HG03457 (cell line): ENCODE data around the gene PACS2.
"Not testable (repeated sequence)": the region's sequence is repeated elsewhere in the genome, so short reads cannot be mapped to it uniquely, and the experiment has no call there.

ENCODE experiments used
- ATAC-seq: cut with Tn5 transposase; IDR thresholded peaks from one replicate; pipeline ENCODE4 v1.9.1; 2021; ENCODE audit warnings: moderate number of reproducible peaks; ENCODE audit not compliant: unreplicated experiment

The PACS2 gene

DNA sequence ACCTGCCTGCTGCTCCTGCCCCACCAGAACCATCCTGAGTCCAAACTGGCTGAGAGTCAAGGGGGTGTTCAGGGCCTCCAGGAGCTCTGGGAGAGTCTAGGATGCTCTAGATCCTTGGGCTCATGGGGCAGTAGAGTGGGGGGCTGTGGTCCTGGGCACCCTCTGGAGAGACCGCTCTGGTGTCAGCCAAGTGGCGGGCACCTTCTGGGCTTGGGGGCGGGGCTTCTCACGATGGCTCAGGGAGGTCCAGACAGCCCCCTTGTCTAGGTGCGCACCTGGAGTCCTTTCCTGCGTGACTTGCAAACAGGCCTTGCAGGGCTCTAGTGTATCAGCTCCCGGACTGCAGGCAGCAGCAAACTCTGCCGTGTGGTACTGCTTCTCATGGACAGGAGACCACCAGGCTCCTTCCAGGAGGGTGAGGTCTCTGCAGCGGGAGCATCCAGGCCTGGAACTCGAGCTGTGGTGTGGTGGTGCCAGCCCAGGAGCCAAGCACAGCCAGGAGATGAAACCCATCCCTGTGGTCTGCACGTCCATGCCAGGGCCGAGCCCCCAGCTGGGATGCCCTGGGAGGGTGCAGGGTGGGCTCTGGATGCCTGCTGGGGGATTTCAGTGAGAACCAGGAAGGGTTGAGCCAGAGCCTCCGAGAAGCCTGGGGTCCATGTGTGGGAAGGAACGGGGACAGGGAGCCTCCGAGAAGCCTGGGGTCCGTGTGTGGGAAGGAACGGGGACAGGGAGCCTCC, 15.0 kb downstream of the PACS2 start:
- no peak for ATAC-seq

DNA sequence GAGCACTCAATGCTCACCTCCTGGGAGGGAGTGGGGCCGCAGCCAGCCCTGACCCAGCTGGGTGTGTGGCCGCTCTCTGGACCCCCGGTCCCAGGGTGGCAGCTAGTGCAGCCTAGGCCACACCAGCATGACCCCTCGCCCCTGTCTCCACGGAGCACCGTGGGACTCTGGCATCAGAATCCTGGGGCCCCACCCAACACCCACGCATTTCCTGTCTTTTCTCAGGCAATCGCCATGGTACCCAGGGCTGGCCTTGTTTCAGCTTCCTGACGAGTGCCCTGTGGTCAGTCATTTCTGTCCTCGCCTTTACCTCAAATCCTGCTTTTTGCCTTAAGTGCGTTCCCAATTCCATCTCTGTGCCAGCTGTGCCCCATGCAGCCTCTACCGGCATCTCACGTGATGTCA, 15.9 kb downstream of the PACS2 start:
- no peak for ATAC-seq

DNA sequence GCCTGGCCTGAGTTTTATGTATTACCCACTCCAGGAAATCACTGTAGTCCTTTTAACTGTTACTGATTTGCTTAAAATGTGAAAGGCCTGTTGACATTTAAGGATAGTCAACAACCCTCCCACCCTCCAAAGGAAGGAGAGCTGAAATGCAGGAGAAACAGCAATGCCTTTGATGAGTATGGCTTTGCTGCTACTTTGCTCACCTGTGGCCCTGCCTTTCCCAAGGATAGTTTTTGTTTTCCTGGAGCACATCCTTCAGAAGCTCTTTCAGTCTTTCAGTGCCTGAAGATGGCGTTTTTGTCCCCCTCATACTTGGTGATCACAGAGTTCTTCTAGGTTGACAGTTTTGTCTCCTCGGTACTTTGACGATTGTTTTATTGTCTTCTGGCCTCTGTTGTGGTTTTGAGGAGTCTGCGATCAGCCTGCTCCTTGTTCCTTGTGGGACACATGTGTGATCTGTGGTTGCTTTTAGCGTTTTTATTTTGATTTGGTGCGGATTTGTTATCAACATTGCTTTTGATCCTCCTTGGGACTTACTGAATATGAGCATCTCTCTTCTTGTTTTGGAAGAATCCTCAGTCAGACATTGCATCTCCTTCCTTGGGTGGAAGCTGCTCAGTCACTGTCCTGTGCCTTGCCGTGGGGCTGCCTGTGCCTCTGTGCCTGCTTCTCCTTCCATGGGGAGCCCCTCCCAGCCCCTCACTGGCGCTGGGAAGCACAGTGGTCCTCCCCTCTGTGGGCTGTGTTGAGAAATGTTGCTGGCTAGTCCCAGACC, 17.2 kb downstream of the PACS2 start:
- ATAC-seq = no peak

DNA sequence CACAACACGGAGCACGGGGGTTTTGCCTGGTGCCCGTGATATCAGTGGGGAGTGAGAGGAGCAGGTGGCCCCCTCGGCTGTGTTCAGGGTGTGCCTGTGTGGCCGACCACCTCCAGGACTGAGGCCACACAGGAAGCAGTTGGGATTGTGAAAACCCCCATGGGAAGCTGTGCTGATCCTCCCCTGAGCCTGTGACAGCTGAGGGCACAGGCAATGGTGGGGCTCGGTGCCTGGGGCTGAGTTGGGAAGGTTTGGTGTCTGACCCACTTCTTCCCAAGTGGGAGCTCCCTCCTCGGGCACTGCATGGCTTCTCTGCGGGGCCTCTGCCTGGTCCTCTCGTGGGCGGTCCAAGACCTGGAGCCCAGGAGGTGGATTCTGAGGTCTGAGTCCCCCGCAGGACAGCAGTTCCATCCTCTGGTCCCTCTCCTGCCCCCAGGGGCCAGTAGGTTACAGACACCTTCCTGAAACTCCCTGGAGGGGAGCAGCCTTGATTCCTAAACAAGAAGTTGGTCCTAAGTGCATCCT, 17.9 kb downstream of the PACS2 start:
- no peak for ATAC-seq

DNA sequence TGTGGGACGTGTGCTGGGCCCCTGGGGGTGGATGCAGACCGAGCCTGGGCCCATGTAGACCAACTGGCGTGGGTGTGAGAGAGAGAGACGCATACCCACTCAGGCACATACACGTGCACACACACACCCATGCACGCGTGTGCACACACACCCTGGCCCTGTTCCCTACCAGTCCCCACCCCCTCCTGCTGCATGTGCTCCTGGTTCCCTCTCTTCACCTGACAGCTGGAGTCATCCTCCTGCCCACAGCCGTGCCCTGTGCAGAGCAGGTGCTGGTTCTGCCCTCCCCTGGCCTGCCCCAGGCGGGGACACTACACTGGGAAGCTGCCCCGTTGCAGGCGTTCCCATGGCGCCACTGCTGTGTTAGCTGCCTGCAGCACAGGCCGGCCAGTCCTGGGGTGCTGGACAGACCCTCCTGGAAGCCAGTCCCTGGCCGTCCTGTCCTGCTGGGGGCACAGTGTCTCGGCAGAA, 18.5 kb downstream of the PACS2 start:
- no peak for ATAC-seq

DNA sequence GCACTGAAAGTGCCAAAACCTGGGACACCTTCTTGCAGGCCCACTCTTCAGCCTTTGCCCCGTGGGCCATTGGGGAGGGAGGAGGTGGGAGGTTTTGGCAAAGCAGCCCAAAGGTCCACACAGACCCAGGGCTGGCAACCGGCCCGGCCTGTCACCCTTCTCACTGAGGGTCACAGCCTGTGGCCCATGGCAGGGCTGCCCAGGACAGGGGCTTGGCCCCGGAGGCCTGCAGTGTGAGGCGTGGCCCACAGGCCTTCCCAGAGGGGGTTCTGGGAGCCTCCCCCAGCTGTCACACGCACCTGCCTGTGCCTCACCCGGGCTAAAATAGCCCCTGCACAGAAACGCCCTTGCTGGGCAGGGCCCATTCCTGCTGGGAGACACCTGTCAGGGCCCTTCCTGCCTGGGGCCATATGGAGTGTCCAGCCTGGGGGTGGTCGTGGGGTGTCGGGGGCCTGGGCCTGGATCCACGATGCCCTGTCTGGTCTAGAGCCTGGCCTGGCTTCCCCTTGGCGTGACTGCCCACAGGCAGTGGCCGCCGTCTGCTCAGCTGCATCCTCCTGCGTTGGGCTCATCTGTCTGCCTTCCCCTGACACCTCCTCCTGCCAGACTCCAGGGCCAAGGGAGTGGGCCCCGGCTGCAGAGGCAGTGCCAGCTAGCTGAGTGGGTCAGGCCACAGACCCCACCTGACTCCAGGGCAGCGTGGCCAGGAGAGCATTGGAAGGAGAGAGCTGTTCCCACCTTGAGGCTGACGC, 19.2 kb downstream of the PACS2 start:
- ATAC-seq = no peak

DNA sequence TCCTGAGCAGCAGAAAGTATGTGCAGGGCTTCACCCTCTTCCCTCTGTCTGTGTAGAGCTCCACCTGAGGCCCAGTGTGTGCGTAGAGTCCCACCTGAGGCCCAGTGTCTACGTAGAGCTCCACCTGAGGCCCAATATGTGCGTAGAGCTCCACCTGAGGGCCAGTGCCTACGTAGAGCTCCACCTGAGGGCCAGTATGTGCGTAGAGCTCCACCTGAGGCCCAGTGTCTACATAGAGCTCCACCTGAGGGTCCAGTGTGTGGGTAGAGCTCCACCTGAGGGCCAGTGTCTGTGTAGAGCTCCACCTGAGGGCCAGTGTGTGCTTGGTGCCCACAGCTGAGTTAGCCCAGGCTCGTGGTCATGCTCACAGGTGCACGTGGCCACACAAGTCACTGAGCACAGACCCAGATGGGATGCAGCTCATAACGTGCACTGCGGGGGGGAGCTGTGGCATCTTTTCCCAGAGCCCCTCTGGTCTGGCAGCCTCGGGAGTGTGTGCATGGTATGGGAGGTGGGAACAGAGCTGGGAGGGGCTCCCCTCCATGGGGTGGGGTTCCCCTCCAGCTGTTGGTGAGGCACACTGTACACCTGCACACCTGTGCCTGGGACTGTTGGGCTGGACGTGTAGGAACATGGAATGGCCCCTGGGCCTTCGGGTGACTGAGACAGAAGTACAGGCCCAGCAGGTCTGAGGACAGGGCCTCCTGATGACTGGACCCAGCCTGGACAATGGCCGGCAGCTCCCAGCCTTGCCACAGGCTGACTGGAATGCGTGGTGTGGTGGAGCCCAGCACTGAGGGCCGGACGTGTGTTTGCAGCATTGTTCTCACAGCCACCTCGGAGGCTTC, 20.1 kb downstream of the PACS2 start:
- ATAC-seq = no peak

DNA sequence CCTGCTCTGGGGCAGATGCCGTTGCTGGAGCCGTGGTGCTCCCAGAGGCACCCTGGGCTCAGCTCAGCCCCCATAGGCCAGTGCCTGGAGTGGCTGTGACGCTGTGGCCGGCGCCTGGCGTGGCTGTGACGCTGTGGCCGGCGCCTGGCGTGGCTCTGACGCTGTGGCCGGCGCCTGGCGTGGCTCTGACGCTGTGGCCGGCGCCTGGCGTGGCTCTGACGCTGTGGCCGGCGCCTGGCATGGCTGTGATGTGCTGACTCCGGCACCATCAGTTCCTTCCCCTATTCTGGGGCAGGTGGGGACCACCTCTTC, 20.6 kb downstream of the PACS2 start:
- ATAC-seq = not testable (repeated sequence)

DNA sequence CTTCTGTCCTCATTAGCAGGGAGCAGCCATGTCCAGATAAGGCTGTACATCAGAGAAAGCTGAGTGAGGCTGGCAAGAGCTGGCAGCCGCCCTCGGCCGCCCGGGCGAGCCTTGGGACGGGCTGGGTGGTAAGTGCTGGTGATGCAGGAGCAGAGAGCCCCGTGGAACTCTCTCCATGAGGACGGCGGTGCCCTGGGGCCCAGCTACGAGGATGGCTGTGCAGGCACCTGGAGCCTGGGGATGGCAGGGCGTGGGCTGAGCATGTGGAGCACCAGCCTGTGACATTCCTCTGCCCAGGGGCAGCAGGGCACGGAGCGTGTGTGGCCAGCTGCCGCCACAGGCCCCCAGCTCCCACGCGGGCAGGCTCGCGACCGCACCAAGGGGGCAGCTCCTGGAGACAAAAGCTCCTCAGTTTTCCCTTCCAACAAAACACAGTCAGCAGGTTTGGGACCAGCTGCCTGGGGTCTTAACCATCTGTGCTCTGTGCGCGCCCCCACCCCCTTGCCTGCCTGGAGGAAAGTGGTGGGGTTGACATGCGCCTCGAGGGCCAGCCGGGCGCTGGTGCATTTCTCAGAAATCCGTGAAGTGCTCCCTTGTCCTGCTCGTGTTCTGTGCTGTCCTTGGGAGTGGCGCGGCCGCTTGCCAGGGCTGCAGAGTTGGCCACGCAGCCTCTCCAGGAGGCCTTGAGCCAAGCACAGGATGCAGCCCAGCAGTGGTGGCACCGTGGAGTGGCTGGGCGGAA, 21.4 kb downstream of the PACS2 start:
- ATAC-seq = no peak

DNA sequence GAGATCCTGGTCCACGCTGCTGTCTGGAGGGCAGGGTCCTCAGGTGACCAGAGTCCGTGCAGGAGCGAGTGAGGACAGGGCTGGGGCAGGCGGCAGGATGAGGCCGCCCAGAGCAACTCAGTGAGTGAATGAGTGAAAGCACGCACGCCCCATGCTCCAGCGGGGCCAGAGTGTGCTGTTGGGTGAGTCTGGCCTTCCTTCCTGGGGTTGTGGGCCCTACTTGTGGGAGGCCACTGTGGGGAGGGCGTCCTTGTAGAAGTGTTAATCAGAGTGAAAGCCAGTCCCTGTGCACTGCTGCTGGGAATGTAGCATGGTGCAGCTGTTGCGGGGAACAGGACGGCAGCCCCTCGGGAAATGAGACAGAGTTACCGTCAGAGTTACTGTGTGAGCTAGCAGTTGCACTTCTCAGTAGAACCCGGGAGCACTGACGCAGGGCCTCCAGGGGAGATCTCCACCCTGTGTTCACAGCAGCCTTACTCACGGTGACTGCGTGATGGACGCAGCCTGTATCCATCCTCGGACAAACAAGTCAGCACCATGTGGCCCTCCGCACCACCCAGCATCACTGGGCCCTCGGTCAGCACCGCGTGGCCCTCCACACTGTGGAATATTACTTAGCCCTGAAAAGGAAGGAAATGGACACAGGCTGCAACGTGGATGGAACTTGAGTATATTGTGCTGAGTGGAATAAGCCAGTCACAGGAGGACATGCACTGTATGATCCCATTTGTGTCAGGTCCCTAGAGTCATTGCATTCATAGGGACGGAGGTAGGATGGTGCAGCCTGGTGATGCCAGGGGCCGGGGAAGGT, 22.1 kb downstream of the PACS2 start:
- no peak for ATAC-seq

DNA sequence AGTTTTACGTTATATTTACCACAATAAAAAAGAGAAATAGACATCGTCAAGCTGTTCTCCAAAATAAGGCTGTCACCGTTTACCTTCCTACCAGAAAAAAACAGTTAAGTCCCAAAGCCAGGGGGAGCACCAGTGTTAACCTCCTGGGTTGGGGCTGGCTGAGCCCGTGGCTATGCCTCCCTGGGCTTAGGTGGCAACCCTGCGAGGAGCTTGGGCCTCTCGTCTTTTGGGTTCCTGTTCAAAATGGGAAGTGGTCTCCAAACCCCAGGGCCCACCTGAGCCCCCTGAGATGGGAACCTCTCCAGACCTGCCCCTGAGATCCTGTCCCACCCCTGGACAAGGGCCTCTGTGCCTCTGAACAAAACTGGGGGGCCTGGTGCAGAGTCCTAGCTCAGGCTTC, 22.9 kb downstream of the PACS2 start:
- ATAC-seq = no peak

DNA sequence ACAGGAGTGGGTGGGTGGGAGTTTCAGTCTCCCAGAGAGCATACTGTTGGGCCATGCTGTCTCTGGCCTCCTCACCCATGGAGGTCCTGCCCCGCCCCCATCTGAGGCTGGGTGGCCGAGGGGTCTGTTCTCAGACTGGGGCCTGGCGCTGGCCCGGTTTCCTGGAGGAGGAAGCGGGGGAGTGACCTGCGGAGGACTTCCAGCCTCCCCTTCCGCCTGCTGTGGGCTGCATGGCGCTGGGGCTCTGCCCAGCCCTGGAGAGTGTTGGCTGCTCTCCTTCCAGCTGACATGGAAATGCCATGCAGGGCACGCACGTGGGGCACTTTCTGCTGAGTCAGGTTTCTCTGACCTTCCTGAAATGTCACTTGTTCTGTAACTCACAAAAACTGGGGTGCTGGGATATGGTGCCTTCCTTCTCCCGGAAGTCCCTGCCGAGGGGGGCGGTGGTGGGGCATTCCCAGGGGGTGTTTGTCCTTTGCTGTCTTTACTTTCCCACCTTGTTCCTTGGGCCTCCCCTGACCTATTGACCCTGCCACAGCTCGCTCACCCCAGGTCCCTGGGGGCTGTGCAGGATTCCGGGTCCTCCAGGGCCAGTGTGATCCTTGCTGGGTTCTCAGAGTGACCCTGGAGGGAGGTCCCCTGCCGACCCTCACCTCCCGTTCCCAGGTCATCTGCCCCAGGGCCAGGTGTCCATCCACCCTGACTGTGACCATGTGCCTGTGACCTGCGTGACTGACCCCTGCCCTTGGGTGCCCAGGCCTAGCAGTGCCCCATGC, 23.6 kb downstream of the PACS2 start:
- no peak for ATAC-seq

DNA sequence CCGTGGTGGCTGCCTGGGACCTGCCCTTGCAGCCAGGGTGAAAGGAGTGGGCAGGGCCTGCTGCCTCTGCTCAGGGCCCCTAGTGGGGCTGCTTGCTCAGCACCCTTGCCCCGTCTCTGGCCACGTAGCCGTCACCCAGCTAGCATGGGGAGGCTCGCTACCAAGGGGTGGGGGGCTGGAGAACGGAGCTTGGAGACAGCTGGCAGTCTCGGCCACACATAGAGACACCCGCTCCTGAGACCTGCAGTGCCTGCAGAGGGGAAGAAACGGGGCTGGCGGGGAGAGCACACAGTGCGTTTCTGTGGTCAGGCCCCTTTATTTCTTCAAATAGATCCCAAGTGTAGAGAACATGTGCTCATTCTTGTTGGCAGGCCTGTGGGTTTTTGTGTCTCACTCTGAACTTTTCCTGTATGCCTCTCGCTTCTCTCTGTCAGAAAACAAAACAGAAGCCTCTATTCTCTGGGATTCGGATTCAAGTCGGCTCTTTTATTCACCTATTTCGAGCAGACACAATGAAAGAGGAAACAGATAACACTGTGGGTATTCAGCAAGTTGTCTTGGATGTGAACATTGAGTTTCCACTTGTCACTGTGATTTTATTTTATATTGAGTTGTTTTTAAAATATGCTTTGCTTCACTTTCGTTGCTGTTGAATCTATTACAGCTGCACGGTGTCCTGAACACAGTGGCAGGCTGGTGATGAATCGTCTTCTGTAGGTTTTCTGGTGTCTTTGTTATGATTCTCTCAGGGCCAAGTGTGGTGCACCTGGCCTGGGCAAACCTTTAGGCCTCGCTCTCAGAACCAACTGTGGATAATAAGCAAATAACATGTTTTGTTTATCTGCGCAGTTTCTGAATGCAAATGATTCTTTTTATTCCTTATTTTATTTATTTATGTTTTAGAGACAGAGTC, 26.5 kb downstream of the PACS2 start:
- ATAC-seq = no peak

DNA sequence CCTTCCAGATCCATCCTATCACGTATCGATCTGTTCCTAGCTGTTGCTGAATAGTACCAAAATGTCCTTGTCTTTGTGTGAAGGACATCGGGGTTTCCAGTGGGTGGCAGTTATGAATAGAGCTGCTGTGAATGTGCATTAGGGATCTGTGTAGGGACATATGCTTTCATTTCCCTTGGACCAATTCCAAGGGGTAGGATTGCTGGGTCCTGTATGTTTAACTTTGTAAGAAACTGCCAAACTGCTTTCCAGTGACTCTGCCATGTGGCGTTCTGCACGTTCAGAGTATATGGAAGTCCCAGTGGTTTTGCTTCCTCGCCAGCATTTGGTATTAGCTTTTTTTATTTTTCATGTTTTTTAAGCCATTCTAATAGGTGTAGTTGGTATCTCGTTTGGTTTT, 28.6 kb downstream of the PACS2 start:
- no peak for ATAC-seq

DNA sequence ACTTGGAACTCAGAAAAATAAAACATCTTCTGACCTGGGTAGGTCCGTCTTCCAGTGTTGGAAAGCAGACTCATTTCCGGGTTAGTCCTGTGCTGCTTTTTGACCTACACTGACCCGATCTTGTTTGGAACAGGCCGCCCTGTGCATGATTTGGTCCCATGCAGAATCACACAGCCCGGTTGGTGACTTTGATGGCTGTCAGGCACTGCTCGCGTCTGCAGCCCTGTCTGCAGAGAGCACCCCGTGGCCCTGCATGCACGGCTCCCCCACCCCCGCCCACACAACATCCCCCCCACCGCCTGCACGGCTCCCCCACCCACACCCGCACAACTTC, 31.6 kb downstream of the PACS2 start:
- no peak for ATAC-seq

DNA sequence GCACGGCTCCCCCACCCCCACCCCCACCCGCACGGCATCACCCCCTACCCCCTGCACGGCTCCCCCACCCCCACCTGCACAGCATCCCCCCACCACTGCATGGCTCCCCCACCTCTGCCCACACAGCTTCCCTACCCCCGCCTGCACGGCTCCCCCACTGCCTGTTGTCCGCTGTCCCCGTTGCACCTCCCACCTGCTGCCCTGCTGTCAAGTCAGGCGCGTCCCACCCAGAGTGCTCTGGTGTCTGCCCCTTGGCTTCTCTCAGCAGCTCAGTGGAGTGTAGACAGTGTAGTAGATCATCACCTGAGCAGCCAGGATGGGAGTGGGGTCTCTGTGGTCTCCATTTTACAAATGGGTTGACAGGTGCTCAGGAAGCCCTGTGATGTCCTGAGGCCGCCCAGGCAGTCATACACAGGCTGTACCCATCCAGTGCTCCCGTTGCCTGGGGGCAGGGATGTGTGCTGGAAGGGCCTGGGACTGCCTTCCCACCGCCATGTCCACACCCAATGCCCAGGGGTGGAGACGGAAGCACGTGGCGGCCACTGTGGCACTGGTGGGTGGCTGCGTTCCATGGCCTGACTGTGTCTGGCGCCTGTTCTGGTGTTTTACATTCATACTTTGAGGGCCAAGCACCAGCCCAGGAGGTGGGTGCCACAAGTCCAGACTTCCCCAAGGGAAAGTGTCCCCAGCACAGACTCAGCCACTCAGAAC, 32.5 kb downstream of the PACS2 start:
- no peak for ATAC-seq

DNA sequence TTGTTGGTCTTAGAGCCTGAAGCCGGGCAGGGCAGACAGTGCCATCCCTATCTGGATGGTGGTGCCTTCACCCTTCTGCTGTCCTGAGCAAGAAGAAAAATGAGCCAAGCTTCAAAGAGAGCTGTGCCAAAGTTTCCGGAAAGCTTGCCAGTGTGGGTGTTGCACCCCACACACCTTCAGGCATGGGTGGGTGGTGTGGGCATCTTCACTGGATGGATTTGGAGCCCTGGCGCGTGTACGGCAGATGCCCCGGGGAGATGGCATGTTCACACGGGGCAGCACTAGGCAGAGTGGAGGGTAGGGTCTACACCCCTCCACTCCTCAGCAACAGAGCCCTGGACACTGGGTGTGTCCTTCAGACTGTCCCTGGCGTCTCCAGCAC, 33.0 kb downstream of the PACS2 start:
- no peak for ATAC-seq
